H1 (cell line): Measurements from ENCODE around the gene ZNF609. TPM values are rescaled to one million over a fixed set of nuclear protein-coding genes. Genes with fewer than 3 reads are reported as not detected.

Experiments
- CTCF ChIA-PET: fragments of 300-600 bp; sonication (Branson Sonifier 250); formaldehyde crosslinking; loops from one replicate; lab custom pipeline; 2021; ENCODE audit not compliant: partially characterized antibody; lab: Charles Lee
- POLR2A ChIA-PET: fragments of 300-600 bp; sonication (Branson Sonifier 250); formaldehyde crosslinking; loops from one replicate; lab custom pipeline; 2021; ENCODE audit warnings: inconsistent platforms; ENCODE audit not compliant: partially characterized antibody; lab: Charles Lee
- DNase-seq, 2 experiments: peaks; one replicate each; pipeline versions ENCODE4 v3.0.0 to v3.0.0-alpha.2; 2010 to 2022; ENCODE audit warnings: low spot score in 2 of 2, low read depth in 1 of 2, mixed read lengths in 1 of 2
- FAIRE-seq: peaks from 2 replicates; lab custom pipeline; 2011; peaks lifted over from hg19 to GRCh38; lab: Jason Lieb, UNC
- H2AFZ ChIP-seq: 2 replicates; pipeline ENCODE4 v1.8.1; 2012; ENCODE audit warnings: low read length, inconsistent platforms
- H2AK5ac ChIP-seq: 2 replicates; pipeline ENCODE4 v1.6.1; 2013; ENCODE audit warnings: low read depth, low read length
- H2BK120ac ChIP-seq: replicated peaks from 2 replicates; pipeline ENCODE3; 2013; ENCODE audit warnings: low read depth, low read length, inconsistent platforms
- H2BK12ac ChIP-seq: 2 replicates; pipeline ENCODE4 v1.6.1; 2013; ENCODE audit warnings: low read depth, low read length
- H2BK15ac ChIP-seq: 2 replicates; pipeline ENCODE4 v1.6.1; 2013; ENCODE audit warnings: low read length
- H2BK20ac ChIP-seq: 2 replicates; pipeline ENCODE4 v1.6.1; 2013; ENCODE audit warnings: low read length
- H2BK5ac ChIP-seq: 2 replicates; pipeline ENCODE4 v1.6.1; 2013; ENCODE audit warnings: low read depth, low read length
- H3K14ac ChIP-seq: 2 replicates; pipeline ENCODE4 v1.6.1; 2013; ENCODE audit warnings: inconsistent platforms; ENCODE audit not compliant: insufficient read length
- H3K18ac ChIP-seq: 2 replicates; pipeline ENCODE4 v1.6.1; 2013; ENCODE audit warnings: low read length; ENCODE audit errors: extremely low read depth
- H3K23ac ChIP-seq: 2 replicates; pipeline ENCODE4 v1.6.1; 2013; ENCODE audit warnings: inconsistent platforms; ENCODE audit not compliant: insufficient read length
- H3K23me2 ChIP-seq: 2 replicates; pipeline ENCODE4 v1.6.1; 2013; ENCODE audit warnings: low read depth, low read length
- H3K27ac ChIP-seq: 2 replicates; pipeline ENCODE4 v1.6.1; 2011; ENCODE audit warnings: low read depth, low read length, inconsistent platforms
- H3K27me3 ChIP-seq, 4 experiments: replicated peaks in 1 of 4; 1 replicate in 1 of 4; 2 replicates in 3 of 4; pipeline versions ENCODE4 v1.6.1 to v1.8.1; 2011 to 2013; ENCODE audit warnings: low read length in 3 of 4, mild to moderate bottlenecking in 3 of 4, inconsistent platforms in 2 of 4, mixed read lengths in 2 of 4, moderate library complexity in 1 of 4; ENCODE audit not compliant: control insufficient read depth in 3 of 4, insufficient read depth in 3 of 4; ENCODE audit errors: extremely low read depth in 1 of 4
- H3K36me3 ChIP-seq, 4 experiments: 2 replicates each; pipeline versions ENCODE4 v1.6.1 to v1.8.1; 2011 to 2013; ENCODE audit warnings: mild to moderate bottlenecking in 4 of 4, low read length in 3 of 4, moderate library complexity in 2 of 4, control low read depth in 1 of 4, inconsistent platforms in 1 of 4; ENCODE audit not compliant: insufficient read depth in 4 of 4, control insufficient read depth in 2 of 4
- H3K4ac ChIP-seq: replicated peaks from 2 replicates; pipeline ENCODE3; 2013; ENCODE audit warnings: low read length, low read depth, mixed read lengths, inconsistent platforms; ENCODE audit not compliant: insufficient read length
- H3K4me1 ChIP-seq, 4 experiments: replicated peaks in 1 of 4; 1 replicate in 1 of 4; 2 replicates in 3 of 4; pipeline versions ENCODE4 v1.6.1 to v1.8.1; 2011 to 2013; ENCODE audit warnings: low read length in 3 of 4, inconsistent platforms in 2 of 4, mixed read lengths in 1 of 4; ENCODE audit not compliant: insufficient read depth in 4 of 4, control insufficient read depth in 3 of 4
- H3K4me2 ChIP-seq, 2 experiments: 2 replicates each; pipeline versions ENCODE4 v1.6.1 to v1.8.1; 2011 to 2013; ENCODE audit warnings: low read depth in 2 of 2, low read length in 2 of 2, control low read depth in 1 of 2, inconsistent platforms in 1 of 2, mild to moderate bottlenecking in 1 of 2; ENCODE audit not compliant: insufficient read depth in 1 of 2
- H3K4me3 ChIP-seq, 4 experiments: fragments of 200-600, 300-600 bp in 1 of 4; sonication (generic), shearing (Covaris generic), sonication (Bioruptor Twin) in 1 of 4; 2 replicates each; pipeline versions ENCODE4 v1.5.1 to v1.8.1; 2011 to 2016; ENCODE audit warnings: low read length in 4 of 4, low read depth in 3 of 4, control low read depth in 2 of 4, inconsistent platforms in 2 of 4, mild to moderate bottlenecking in 2 of 4, mixed read lengths in 1 of 4, moderate library complexity in 1 of 4; ENCODE audit not compliant: insufficient read depth in 2 of 4; ENCODE audit errors: extremely low read depth in 1 of 4
- H3K56ac ChIP-seq: replicated peaks from 2 replicates; pipeline ENCODE3; 2013; ENCODE audit warnings: low read depth, mild to moderate bottlenecking, mixed read lengths, low read length, inconsistent platforms; ENCODE audit not compliant: insufficient read length
- H3K79me1 ChIP-seq: 2 replicates; pipeline ENCODE4 v1.6.1; 2013; ENCODE audit warnings: low read depth, low read length, control low read depth
- H3K79me2 ChIP-seq, 2 experiments: 2 replicates each; pipeline versions ENCODE4 v1.6.1 to v1.8.1; 2012 to 2013; ENCODE audit warnings: low read length in 2 of 2, mild to moderate bottlenecking in 2 of 2, inconsistent platforms in 1 of 2; ENCODE audit not compliant: insufficient read depth in 2 of 2, control insufficient read depth in 1 of 2
- H3K9ac ChIP-seq, 4 experiments: replicated peaks in 1 of 4; 1 replicate in 1 of 4; 2 replicates in 3 of 4; pipeline versions ENCODE4 v1.6.1 to v1.8.1; 2011 to 2013; ENCODE audit warnings: low read depth in 3 of 4, low read length in 3 of 4, control low read depth in 2 of 4, mild to moderate bottlenecking in 2 of 4, moderate library complexity in 2 of 4, inconsistent platforms in 1 of 4; ENCODE audit errors: extremely low read depth in 1 of 4
- H3K9me3 ChIP-seq, 2 experiments: 2 replicates each; pipeline versions ENCODE4 v1.6.1 to v1.8.1; 2012 to 2013; ENCODE audit warnings: mild to moderate bottlenecking in 2 of 2, moderate library complexity in 2 of 2, control low read depth in 1 of 2, inconsistent platforms in 1 of 2, low read depth in 1 of 2, low read length in 1 of 2, mixed read lengths in 1 of 2; ENCODE audit not compliant: insufficient read depth in 2 of 2
- H4K20me1 ChIP-seq, 2 experiments: replicated peaks in 1 of 2; 2 replicates each; pipeline versions ENCODE3 to v1.8.1; 2011 to 2013; ENCODE audit warnings: inconsistent platforms in 2 of 2, low read length in 2 of 2, mild to moderate bottlenecking in 1 of 2; ENCODE audit not compliant: insufficient read depth in 2 of 2, control insufficient read depth in 1 of 2
- H4K5ac ChIP-seq: 2 replicates; pipeline ENCODE4 v1.6.1; 2013; ENCODE audit warnings: low read length, low read depth, mixed read lengths, inconsistent platforms; ENCODE audit not compliant: insufficient read length
- H4K8ac ChIP-seq: 2 replicates; pipeline ENCODE4 v1.8.0; 2013; ENCODE audit warnings: mild to moderate bottlenecking, moderate library complexity, low read length, inconsistent platforms; ENCODE audit not compliant: insufficient read depth; ENCODE audit errors: extremely low read depth
- H4K91ac ChIP-seq: replicated peaks from 2 replicates; pipeline ENCODE3; 2013; ENCODE audit warnings: low read length, mixed read lengths, inconsistent platforms; ENCODE audit not compliant: insufficient read length
- JUN ChIP-seq: IDR thresholded peaks from 2 replicates; pipeline ENCODE4 v1.6.1; 2011; ENCODE audit warnings: low read depth, mild to moderate bottlenecking, improper control_type of control experiment, low read length
- WGBS, 2 experiments: shearing (Covaris generic) in 1 of 2; methylation state at CpG; one replicate each; pipeline versions ENCODE4 v1.1.6 to v1.1.7; 2013 to 2015; ENCODE audit warnings: low lambda C conversion rate in 2 of 2, mixed read lengths in 2 of 2, inconsistent platforms in 1 of 2, low coverage in 1 of 2, missing lambda C conversion rate in 1 of 2; ENCODE audit not compliant: insufficient replicate concordance in 2 of 2, insufficient coverage in 1 of 2, insufficient read length in 1 of 2; ENCODE audit errors: extremely low coverage in 1 of 2, missing lambda C conversion rate in 1 of 2; 5-methylcytosine and 5-hydroxymethylcytosine counted together
- polyA plus RNA-seq, 7 experiments: library from polyadenylated mRNA; depleted of rRNA in 3 of 7; stranded (reverse) in 5 of 7; unstranded in 2 of 7; fragments of >200 nt in 5 of 7; fragments of 200-250 nt in 2 of 7; gene quantifications; 1 replicate in 5 of 7; 2 replicates in 1 of 7; 4 replicates in 1 of 7; pipeline versions ENCODE4 v1.2.1 to v1.2.3, GENCODE V29; 2011 to 2013; ENCODE audit warnings: missing spikeins in 2 of 7, mixed read lengths in 2 of 7
- total RNA-seq: library from RNA; stranded (reverse); fragmentation: NEBNext Ultra II Directional; extraction: Animal tissue kit (Norgen Biotek cat#: 25700); gene quantifications from 2 replicates; pipeline ENCODE4 v1.2.1, GENCODE V29; 2021
- TF ChIP-seq, protein P1 (sequence below): IDR thresholded peaks from 2 replicates; pipeline ENCODE4 v1.6.1; 2012; ENCODE audit warnings: inconsistent platforms

ZNF609 gene
- total and polyA plus RNA-seq, 2 of the 8 experiments (the other 6 are each of a cell fraction or from before 2014, with no cell fraction given), result 15.5 to 47.8 TPM

DNA sequence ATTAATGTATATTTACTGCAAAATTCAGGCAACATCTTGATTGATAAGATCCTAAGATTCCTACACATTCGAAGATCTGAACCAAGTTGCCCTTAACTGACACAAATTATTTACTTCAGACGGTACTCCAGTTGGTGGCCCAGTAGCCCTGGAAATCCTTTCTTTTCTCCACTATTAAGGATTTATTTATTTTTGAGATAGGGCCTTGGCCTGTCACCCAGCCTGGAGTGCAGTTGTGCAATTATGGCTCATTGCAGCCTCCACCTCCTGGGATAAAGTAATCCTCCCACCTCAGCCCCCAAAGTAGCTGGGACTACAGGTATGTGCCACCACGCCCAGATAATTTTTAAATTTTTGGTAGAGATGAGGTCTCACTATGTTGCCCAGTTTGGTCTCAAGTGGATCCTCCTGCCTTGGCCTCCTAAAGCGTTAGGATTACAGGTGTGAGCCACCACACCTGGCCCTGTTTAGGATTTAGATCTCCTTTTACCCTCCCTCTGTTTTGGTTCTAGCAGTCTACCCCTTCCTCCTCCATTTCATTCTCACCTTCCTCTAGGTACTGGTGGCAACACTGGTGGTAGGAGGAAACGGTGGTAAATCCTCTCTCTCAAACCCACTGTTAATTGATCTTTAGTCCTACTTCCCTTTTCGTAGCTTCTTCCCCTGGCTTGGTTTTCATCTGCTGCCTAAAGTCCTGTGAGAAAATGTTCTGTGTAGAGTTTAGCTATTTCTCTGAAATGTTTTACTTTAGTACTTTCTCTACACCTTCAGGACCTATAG, 12.7 kb upstream of the ZNF609 start:
- Histone ChIP-seq H2BK12ac (no peak overlapping the region), H3K18ac (no peak overlapping the region), H3K4me1 (no peaks in the 10 kb centered on the region), H3K36me3 (peaks cover 0 to 5% (median 0%) of the 10 kb centered on the region in 4 experiments; a peak in 2 of 8 replicates), H4K91ac (no peak overlapping the region), H4K20me1 (no peaks in the 10 kb centered on the region), H2BK15ac (no peak overlapping the region), H2BK5ac (no peak overlapping the region), H2AFZ (no peak overlapping the region), H3K23me2 (no peaks in the 10 kb centered on the region), H4K8ac (no peak overlapping the region), H3K4ac (no peak overlapping the region), H3K4me2 (no peak overlapping the region), H3K14ac (no peak overlapping the region), H3K79me2 (no peaks in the 10 kb centered on the region), H2AK5ac (no peak overlapping the region), H2BK20ac (no peak overlapping the region), H3K9me3 (no peaks in the 10 kb centered on the region), H2BK120ac (no peak overlapping the region), H4K5ac (no peak overlapping the region), H3K23ac (no peak overlapping the region), H3K9ac (no peak overlapping the region), H3K79me1 (no peaks in the 10 kb centered on the region), H3K27ac (no peak overlapping the region), H3K4me3 (no peak overlapping the region), H3K56ac (no peak overlapping the region), H3K27me3 (no peaks in the 10 kb centered on the region)
- WGBS, 2 experiments, result 90% methylated on average over 6 of the region's 6 CpGs; no CpG with 5 or more reads in 1 of the 2 experiments
- ChIA-PET POLR2A (interaction anchor here (1.2 kb wide), 1 partner anchor 12 kb away, joined by 6 read pairs; the partner anchor contains the start of gene ZNF609), CTCF (interaction anchor here (1.3 kb wide), 1 partner anchor 235 kb away, joined by 5 read pairs; no protein-coding TSS in a partner anchor)
- DNase-seq (no peak), FAIRE-seq (no peak)
- TF ChIP-seq JUN, result no peak
- TF ChIP-seq, protein P1, sequence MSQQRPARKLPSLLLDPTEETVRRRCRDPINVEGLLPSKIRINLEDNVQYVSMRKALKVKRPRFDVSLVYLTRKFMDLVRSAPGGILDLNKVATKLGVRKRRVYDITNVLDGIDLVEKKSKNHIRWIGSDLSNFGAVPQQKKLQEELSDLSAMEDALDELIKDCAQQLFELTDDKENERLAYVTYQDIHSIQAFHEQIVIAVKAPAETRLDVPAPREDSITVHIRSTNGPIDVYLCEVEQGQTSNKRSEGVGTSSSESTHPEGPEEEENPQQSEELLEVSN, result no peak
